CD4-positive, alpha-beta T cell treated with Interferon alpha-2 for 1 hour (primary cell): ENCODE measurements around the gene LDHAL6A.

Experiments
- DNase-seq, 2 donors: peaks; one replicate each; pipeline ENCODE4 v3.0.0-alpha.2; 2020 to 2022

The LDHAL6A gene

GRCh38 chr11:18490736-18491485 lies 35.3 kb downstream of the LDHAL6A start:
- no peak for DNase-seq

DNA sequence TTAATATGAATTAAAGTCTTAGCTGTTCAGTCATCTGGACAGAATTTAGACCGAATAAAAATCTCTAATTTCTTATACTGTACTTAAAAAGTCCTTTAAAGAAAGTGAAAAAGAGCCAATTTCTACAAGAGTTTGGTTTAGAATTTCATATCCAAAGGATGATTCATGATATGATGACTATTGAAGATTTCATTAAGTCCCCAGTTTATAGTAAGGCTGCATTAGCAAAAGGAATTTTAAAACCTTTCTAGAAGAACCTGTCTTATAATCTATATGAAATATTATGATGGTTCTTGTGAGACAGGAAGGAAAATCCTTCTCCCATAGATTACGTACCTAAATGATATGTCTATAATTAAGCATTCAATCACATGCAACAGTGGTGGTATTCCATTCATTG lies 36.3 kb downstream of the LDHAL6A start:
- no peak for DNase-seq

DNA sequence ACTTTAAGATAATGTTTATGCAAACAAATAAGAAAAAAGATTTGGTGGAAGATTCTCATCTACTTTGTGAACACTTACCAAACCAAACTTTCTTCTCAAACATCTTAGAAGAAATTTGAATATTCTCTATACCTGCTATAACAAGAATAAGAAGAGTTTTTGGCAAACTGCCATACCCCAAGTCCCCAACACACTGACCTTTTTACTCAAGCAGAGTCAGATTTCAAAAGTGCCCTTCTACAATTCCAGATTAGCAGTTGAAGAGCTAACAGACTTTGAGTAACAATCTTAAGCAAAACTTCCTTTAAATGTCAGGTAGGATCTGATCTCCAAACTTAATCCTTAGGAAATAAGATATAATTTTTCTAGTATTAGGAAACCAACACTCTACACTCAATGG lies 37.2 kb downstream of the LDHAL6A start:
- no peak for DNase-seq

- no peak for DNase-seq
Observed at GRCh38 chr11:18493310-18493709, 37.7 kb downstream of the LDHAL6A start.

DNA sequence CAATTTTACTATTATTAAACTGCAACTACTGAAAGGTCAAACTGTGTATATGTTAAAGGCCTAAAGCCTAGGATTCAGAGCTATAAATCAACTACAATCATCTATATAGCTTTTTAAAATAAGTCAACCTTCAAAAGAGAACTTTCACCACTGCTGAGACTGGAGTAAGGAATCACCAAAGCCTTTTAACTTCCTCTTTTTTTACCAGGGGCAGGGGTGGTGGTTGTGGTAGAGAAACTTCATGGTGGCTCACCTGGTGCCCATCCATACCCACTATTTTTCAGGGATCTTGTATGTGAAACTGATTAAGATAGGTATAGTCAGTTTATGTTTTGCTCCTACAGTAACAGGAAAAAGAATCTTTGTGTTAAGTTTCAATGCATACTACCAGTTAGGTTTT lies 39.6 kb downstream of the LDHAL6A start:
- no peak for DNase-seq

DNA sequence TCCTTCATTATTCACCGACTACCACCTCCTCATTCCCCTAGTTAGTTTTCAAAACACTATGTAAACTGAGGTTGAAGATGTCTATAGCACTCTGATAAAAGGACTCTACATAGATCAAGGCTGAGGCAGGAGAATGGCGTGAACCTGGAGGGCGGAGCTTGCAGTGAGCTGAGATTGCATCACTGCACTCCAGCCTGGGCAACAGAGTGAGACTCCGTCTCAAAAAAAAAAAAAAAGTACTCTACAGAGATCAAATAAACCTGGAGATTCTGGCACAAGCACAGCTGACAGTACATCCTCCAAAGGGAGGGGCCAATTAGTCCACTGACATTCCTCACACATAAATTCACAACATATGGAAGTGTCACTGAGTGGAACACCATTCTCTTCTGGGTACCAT lies 40.0 kb downstream of the LDHAL6A start:
- no peak for DNase-seq

DNA sequence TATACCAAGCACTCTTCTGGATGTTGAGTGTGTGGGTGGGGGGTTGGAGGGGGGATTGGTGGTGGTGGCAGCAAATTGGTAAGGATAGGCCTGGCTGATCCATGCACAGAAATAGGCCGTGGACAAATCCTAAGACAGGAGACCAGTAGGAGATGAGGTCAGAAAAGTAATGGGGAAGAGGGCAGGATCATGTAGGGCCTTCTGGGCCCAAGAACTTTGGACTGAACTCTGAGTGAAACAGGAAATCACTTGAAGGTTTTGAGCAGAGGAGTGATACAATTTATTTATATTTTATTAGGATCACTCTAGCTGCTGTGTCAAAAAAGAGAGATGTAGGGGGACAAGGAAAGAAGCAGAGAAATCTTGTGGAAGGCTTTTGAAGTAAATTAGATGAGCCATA lies 42.4 kb downstream of the LDHAL6A start:
- DNase-seq = no peak

DNA sequence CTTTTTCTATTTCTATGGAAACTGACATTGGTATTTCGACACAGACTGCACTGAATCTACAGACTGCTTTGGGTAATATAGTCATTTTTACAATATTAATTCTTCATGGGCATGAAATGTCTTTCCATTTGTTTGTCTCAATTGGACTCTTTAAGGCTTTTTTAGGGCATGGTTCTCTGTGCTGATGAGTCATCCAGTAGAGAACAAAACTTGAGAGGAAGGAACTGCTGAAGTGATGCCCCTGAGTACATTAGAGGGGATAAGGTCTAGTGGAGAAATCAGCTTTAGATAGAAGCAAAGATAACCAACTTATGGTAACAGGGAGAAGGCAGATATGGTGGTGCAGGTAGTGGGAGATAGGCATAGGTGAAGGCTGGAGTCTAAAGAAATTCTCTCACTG lies 46.0 kb downstream of the LDHAL6A start:
- no peak for DNase-seq

GRCh38 chr11:18502352-18502751 lies 46.7 kb downstream of the LDHAL6A start:
- DNase-seq = no peak

GRCh38 chr11:18521122-18521521 lies 65.5 kb downstream of the LDHAL6A start:
- no peak for DNase-seq

- peak in 1 of 2 donors; percentile 4 for DNase-seq
Observed at GRCh38 chr11:18522388-18522787, 66.7 kb downstream of the LDHAL6A start.

- DNase-seq = no peak
Observed at GRCh38 chr11:18523084-18523483, 67.4 kb downstream of the LDHAL6A start.

DNA sequence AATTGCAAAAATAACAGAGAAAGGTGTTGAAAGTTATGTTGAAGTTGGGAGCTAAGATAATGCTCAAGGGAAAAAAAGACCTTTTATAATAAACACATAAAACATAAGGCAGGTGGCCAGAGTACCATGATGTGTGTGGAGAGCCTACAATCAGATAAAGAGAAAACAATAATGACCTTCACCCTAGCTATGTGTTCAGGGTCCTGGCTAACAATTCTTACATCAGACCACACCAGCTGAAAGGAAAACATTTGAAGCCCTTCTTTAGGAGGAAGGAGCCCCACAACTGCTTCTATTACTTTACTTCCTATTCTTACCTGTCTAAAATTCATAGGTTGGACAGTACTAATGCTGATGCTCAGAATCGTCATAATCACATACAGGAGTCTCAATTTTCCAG lies 68.6 kb downstream of the LDHAL6A start:
- no peak for DNase-seq

DNA sequence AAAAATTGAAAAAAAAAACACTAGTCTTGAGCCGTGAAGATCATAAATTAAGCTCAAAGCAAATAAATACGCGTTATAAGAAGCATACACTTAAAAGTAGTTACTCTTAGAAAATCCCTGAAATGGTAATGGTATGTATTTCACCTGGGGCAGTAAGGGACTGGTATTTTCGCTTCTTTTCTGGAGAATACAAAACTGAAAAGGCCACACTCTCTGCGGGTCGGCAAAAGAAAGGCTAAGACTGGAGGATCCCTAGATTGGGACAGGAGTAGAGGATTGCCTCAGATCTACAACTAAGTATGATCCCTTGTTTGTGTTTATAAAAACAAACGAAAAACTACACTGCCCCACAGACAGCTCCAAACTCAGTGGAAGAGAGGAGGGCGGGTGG lies 70.5 kb downstream of the LDHAL6A start:
- peak in 1 of 2 donors; percentile 1 for DNase-seq

- peak; percentile 93 to 94 for DNase-seq
Observed at GRCh38 chr11:18526521-18527296, 71.1 kb downstream of the LDHAL6A start, which contains the start of gene TSG101. TSG101 (minus strand) TSS chr11:18526942; CDS start chr11:18526816, 126 bp downstream.

DNA sequence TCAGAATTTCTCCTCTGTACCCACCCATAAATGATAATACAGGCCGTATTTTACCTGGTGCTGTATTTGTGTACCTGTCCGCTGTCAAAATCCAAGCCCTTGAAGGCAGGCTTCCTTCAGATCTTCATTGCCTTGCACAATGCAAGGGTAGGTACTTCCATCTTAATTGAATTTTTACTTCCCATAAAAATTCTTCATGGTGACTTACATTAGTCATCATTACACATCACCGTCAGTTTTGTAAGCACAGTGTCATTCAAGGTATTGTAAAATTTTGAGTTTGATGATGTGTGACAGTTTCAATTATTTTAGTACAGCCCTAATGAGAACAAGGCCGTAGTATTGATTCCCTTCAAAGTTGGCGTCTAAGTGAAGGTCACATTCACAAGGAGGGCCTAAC lies 71.9 kb downstream of the LDHAL6A start:
- DNase-seq = peak in 1 of 2 donors; percentile 28
